HT1080 (cell line): ENCODE measurements around the gene SEMA6A. TPM values are rescaled to one million over a fixed set of nuclear protein-coding genes. Genes with fewer than 3 reads are reported as not detected.

ENCODE experiments used
- DNase-seq: peaks from one replicate; pipeline ENCODE4 v3.0.0-alpha.2; 2015; ENCODE audit warnings: low read depth
- total RNA-seq: library from RNA; depleted of rRNA; stranded (reverse); fragments of >200 nt; shearing (Covaris generic); gene quantifications from 2 replicates; pipeline ENCODE4 v1.2.3, GENCODE V29; 2014

The SEMA6A gene
- total RNA-seq, 1 experiment from 2014 or later, result 0.11 TPM

GRCh38 chr5:116410336-116410890 is 164.2 kb downstream of the SEMA6A start:
- DNase-seq, result no peak

- DNase-seq, result no peak
Measured at GRCh38 chr5:116409591-116410296, 164.9 kb downstream of the SEMA6A start.

- no peak for DNase-seq
Measured at GRCh38 chr5:116406306-116407041, 168.1 kb downstream of the SEMA6A start.

- no peak for DNase-seq
Measured at GRCh38 chr5:116404792-116405191, 169.8 kb downstream of the SEMA6A start.

- no peak for DNase-seq
Measured at GRCh38 chr5:116404016-116404415, 170.6 kb downstream of the SEMA6A start.

GRCh38 chr5:116402235-116402634 is 172.4 kb downstream of the SEMA6A start:
- DNase-seq, result no peak

- DNase-seq, result no peak
Measured at GRCh38 chr5:116401576-116401975, 173.0 kb downstream of the SEMA6A start.

GRCh38 chr5:116396476-116397099 is 178.0 kb downstream of the SEMA6A start:
- no peak for DNase-seq

- DNase-seq, result no peak
Measured at GRCh38 chr5:116395631-116396203, 178.9 kb downstream of the SEMA6A start.

- no peak for DNase-seq
Measured at GRCh38 chr5:116395226-116395625, 179.4 kb downstream of the SEMA6A start.

GRCh38 chr5:116394186-116394867 is 180.3 kb downstream of the SEMA6A start:
- no peak for DNase-seq
